ENCODE data around the gene IL10RB. TPM values are rescaled to one million over a fixed set of nuclear protein-coding genes. Genes with fewer than 3 reads are reported as not detected.
"Not testable (repeated sequence)": the region's sequence is repeated elsewhere in the genome, so short reads cannot be mapped to it uniquely, and the experiment has no call there.

The IL10RB gene
- polyA plus RNA-seq = 76.6 TPM
- long read RNA-seq, donor 1, transcript IL10RB-201 (7 exons, 1,963 nt) = major isoform, 27 of 37 reads
- long read RNA-seq, donor 1, partial matches to known transcripts = 10 of 37 reads
- long read RNA-seq, donor 1, other reads (novel, unspliced or antisense) = 0 of 37 reads
- long read RNA-seq, donor 2, transcript IL10RB-201 (7 exons, 1,963 nt) = major isoform, 39 of 67 reads
- long read RNA-seq, donor 2, partial matches to known transcripts = 23 of 67 reads
- long read RNA-seq, donor 2, other reads (novel, unspliced or antisense) = 0 of 67 reads
- long read RNA-seq, donor 3, transcript IL10RB-201 (7 exons, 1,963 nt) = major isoform, 59 of 89 reads
- long read RNA-seq, donor 3, partial matches to known transcripts = 27 of 89 reads
- long read RNA-seq, donor 3, other reads (novel, unspliced or antisense) = 0 of 89 reads
- long read RNA-seq, donor 4, transcript IL10RB-201 (7 exons, 1,963 nt) = major isoform, 8 of 8 reads
- long read RNA-seq, donor 4, partial matches to known transcripts = 0 of 8 reads
- long read RNA-seq, donor 4, other reads (novel, unspliced or antisense) = 0 of 8 reads
- long read RNA-seq, donor 5, transcript IL10RB-201 (7 exons, 1,963 nt) = major isoform, 20 of 21 reads
- long read RNA-seq, donor 5, partial matches to known transcripts = 0 of 21 reads
- long read RNA-seq, donor 5, other reads (novel, unspliced or antisense) = 0 of 21 reads
- long read RNA-seq, donor 6, transcript IL10RB-201 (7 exons, 1,963 nt) = major isoform, 34 of 43 reads
- long read RNA-seq, donor 6, partial matches to known transcripts = 7 of 43 reads
- long read RNA-seq, donor 6, other reads (novel, unspliced or antisense) = 0 of 43 reads
- long read RNA-seq, donor 7, transcript IL10RB-201 (7 exons, 1,963 nt) = major isoform, 12 of 12 reads
- long read RNA-seq, donor 7, partial matches to known transcripts = 0 of 12 reads
- long read RNA-seq, donor 7, other reads (novel, unspliced or antisense) = 0 of 12 reads
- long read RNA-seq, donor 8, transcript IL10RB-201 (7 exons, 1,963 nt) = major isoform, 45 of 65 reads
- long read RNA-seq, donor 8, partial matches to known transcripts = 17 of 65 reads
- long read RNA-seq, donor 8, other reads (novel, unspliced or antisense) = 0 of 65 reads
- long read RNA-seq, donor 9, transcript IL10RB-201 (7 exons, 1,963 nt) = major isoform, 47 of 60 reads
- long read RNA-seq, donor 9, partial matches to known transcripts = 12 of 60 reads
- long read RNA-seq, donor 9, other reads (novel, unspliced or antisense) = 0 of 60 reads
- long read RNA-seq, donor 10, transcript IL10RB-201 (7 exons, 1,963 nt) = major isoform, 39 of 45 reads
- long read RNA-seq, donor 10, partial matches to known transcripts = 5 of 45 reads
- long read RNA-seq, donor 10, other reads (novel, unspliced or antisense) = 0 of 45 reads
- long read RNA-seq, donor 11, transcript IL10RB-201 (7 exons, 1,963 nt) = major isoform, 28 of 28 reads
- long read RNA-seq, donor 11, partial matches to known transcripts = 0 of 28 reads
- long read RNA-seq, donor 11, other reads (novel, unspliced or antisense) = 0 of 28 reads

DNA sequence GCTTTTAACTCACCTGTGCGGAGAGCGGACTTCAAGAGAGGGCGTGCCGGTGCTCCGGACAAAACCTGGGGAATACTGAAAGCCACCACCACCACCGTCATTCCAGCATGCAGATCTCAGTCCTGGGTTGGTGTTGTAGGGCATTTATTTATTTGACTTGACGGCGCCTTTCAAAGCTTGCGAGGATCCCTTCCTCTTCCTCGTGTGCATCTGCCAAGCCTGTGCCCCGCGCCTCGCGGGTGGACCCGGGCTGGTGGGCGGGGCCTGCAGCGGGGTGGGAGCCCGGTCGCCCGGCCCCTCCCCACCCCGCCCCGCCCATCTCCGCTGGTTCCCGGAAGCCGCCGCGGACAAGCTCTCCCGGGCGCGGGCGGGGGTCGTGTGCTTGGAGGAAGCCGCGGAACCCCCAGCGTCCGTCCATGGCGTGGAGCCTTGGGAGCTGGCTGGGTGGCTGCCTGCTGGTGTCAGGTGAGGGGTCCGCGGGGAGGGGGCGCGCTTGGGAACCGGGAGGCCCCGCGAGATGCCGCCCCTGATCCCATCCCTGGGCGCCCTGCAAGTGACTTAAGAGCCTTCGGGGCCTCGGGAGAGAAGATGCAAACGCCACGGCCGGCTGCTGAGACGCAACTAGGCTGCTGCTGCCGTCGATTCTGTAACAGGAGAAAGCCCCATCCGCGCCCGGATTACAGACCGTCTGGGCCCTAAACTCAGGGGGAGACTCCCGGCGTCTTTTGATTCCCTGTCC is at the start of gene IL10RB:
IL10RB (plus strand) TSS at position 318 of the 739 bp plus-strand sequence; CDS start at position 417, 99 bp downstream.
- Histone ChIP-seq H3K27ac (ENCODE audit: low read length) (peak within 1 kb of the TSS; percentile 94), H3K4me1 (ENCODE audit: control insufficient read depth, insufficient read depth, low read length) (peaks cover 21% of the 10 kb centered on the region), H3K9me3 (ENCODE audit: control insufficient read depth, low read depth, low read length) (peaks cover 2% of the 10 kb centered on the region), H3K27me3 (ENCODE audit: control insufficient read depth, insufficient read depth, low read length) (no peaks in the 10 kb centered on the region), H3K4me3 (ENCODE audit: low read length) (peak within 1 kb of the TSS; percentile 96), H3K36me3 (ENCODE audit: control insufficient read depth, insufficient read depth, low read length) (peaks cover 27% of the 10 kb centered on the region)
- DNase-seq = peak; percentile 60 to 85
- WGBS (ENCODE audit: insufficient coverage, low lambda C conversion rate) = no CpG with 5 or more reads among the region's 60 CpGs

DNA sequence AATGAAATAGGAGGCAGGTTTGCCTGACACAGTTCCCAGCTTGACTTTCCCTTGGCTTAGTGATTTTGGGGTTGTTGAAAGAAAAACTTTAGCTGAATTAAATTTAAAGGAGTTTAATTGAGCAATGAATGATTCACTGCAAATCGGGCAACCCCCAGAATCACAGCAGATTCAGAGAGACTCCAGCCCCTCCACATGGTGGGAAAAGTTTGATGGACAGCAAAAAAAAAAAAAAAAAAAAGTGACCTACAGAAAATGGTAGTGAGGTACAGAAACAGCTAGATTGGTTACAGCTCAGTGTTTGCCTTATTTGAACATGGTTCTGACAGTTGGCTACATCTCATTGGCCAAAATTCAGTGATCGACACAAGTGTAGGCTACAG is 49.0 kb upstream of the IL10RB start:
- no peaks in the 10 kb centered on the region for H3K36me3 ChIP-seq (ENCODE audit: control insufficient read depth, insufficient read depth, low read length)
- DNase-seq = no peak
- WGBS (ENCODE audit: insufficient coverage, low lambda C conversion rate) = no CpG with 5 or more reads among the region's 2 CpGs
- H3K27ac ChIP-seq (ENCODE audit: low read length) = no peak overlapping the region
- H3K27me3 ChIP-seq (ENCODE audit: control insufficient read depth, insufficient read depth, low read length) = no peaks in the 10 kb centered on the region
- peaks cover 21% of the 10 kb centered on the region for H3K4me1 ChIP-seq (ENCODE audit: control insufficient read depth, insufficient read depth, low read length)
- H3K4me3 ChIP-seq (ENCODE audit: low read length) = no peak overlapping the region
- no peaks in the 10 kb centered on the region for H3K9me3 ChIP-seq (ENCODE audit: control insufficient read depth, low read depth, low read length)

DNA sequence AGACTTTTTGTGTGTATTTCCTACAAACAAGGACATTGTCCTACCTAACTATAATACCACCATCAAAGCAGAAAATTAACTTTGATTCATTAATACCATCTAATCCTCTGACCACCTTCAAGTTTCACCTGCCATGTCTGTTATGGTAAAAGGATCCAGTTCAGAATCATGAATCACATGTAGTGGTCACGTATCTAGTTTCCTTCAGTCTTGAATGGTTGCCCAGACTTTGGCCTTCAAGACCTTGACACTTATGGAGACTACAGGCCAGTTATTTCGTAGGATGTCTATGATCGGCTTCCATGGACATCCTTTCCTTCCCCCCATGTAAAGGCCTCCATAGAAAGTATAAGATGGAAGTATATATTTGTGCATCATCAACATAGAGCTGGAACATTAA is 46.9 kb upstream of the IL10RB start:
- no CpG with 5 or more reads among the region's 3 CpGs for WGBS (ENCODE audit: insufficient coverage, low lambda C conversion rate)
- H3K4me3 ChIP-seq (ENCODE audit: low read length) = no peak overlapping the region
- H3K4me1 ChIP-seq (ENCODE audit: control insufficient read depth, insufficient read depth, low read length) = peaks cover 14% of the 10 kb centered on the region

DNA sequence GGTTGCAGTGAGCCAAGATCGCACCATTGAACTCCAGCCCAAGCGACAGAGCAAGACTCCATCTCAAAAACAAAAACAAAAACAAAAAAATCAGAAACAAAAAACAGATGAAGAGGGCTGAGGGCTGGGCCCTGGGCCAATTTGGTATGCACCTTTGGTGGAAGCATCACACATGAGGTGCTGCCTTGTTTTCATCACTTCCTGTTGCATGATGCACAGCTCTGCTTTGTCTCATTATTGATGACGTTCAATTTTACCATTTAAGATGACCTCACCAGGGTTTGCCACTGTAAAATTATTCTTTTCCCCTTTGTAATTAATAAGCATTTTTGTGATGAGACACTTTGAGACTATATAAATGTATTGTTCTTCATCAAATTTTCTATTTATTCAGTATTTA is 46.2 kb upstream of the IL10RB start:
- H3K4me1 ChIP-seq (ENCODE audit: control insufficient read depth, insufficient read depth, low read length) = peaks cover 14% of the 10 kb centered on the region
- no peak for DNase-seq
- 100% methylated on average over 1 of the region's 3 CpGs for WGBS (ENCODE audit: insufficient coverage, low lambda C conversion rate)

More for the DNA sequence above, 46.9 kb upstream of the IL10RB start:
- Histone ChIP-seq H3K36me3 (ENCODE audit: control insufficient read depth, insufficient read depth, low read length) (no peaks in the 10 kb centered on the region), H3K9me3 (ENCODE audit: control insufficient read depth, low read depth, low read length) (no peaks in the 10 kb centered on the region), H3K27ac (ENCODE audit: low read length) (no peak overlapping the region), H3K27me3 (ENCODE audit: control insufficient read depth, insufficient read depth, low read length) (no peaks in the 10 kb centered on the region)
- DNase-seq = no peak

DNA sequence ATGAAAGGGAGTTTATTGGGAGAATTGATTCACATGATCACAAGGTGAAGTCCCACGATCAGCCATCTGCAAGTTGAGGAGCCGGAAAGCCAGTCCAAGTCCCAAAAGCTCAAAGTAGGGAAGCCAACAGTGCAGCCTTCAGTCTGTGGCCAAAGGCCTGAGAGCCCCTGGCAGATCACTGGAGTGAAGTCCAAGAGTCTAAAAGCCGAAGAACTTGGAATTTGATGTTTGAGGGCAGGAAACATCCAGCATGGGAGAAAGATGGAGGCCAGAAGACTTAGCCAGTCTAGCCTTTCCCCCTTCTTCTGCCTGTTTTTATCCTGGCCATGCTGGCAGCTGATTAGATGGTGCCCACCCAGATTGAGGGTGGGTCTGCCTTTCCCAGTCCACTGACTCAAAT is 40.8 kb upstream of the IL10RB start:
- no CpG with 5 or more reads among the region's 3 CpGs for WGBS (ENCODE audit: insufficient coverage, low lambda C conversion rate)
- H3K27me3 ChIP-seq (ENCODE audit: control insufficient read depth, insufficient read depth, low read length); H3K4me3 ChIP-seq (ENCODE audit: low read length); H3K36me3 ChIP-seq (ENCODE audit: control insufficient read depth, insufficient read depth, low read length); H3K9me3 ChIP-seq (ENCODE audit: control insufficient read depth, low read depth, low read length): not testable (repeated sequence)
- peak overlapping the region; percentile 79 for H3K27ac ChIP-seq (ENCODE audit: low read length)
- peak in 1 of 2 donors; percentile 43 for DNase-seq
- peaks cover 26% of the 10 kb centered on the region for H3K4me1 ChIP-seq (ENCODE audit: control insufficient read depth, insufficient read depth, low read length)

More for the DNA sequence above, 46.2 kb upstream of the IL10RB start:
- no peak overlapping the region for H3K4me3 ChIP-seq (ENCODE audit: low read length)
- no peaks in the 10 kb centered on the region for H3K27me3 ChIP-seq (ENCODE audit: control insufficient read depth, insufficient read depth, low read length)
- H3K27ac ChIP-seq (ENCODE audit: low read length) = no peak overlapping the region
- H3K36me3 ChIP-seq (ENCODE audit: control insufficient read depth, insufficient read depth, low read length) = no peaks in the 10 kb centered on the region
- H3K9me3 ChIP-seq (ENCODE audit: control insufficient read depth, low read depth, low read length) = no peaks in the 10 kb centered on the region

DNA sequence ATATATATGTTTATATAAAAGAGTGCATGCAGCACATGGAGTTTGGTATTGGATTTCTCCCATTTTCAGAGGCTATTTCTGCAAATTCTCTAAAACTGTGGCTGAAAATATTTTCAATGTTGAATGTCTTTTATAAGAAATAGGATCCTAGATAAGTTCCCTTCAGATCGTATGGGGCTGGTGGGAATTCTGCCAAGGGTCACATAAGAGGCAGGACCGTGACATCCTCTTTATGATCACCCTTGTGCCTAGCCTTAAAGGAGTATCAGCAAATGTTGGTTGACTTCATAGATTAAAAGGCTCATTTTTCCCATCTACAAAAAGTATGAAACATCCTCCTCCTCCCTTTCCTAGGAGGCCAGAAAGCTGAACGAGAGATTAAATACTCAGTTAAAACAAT is 37.7 kb upstream of the IL10RB start:
- no peak overlapping the region for H3K4me3 ChIP-seq (ENCODE audit: low read length)
- 100% methylated on average over 1 of the region's 3 CpGs for WGBS (ENCODE audit: insufficient coverage, low lambda C conversion rate)
- DNase-seq = no peak

DNA sequence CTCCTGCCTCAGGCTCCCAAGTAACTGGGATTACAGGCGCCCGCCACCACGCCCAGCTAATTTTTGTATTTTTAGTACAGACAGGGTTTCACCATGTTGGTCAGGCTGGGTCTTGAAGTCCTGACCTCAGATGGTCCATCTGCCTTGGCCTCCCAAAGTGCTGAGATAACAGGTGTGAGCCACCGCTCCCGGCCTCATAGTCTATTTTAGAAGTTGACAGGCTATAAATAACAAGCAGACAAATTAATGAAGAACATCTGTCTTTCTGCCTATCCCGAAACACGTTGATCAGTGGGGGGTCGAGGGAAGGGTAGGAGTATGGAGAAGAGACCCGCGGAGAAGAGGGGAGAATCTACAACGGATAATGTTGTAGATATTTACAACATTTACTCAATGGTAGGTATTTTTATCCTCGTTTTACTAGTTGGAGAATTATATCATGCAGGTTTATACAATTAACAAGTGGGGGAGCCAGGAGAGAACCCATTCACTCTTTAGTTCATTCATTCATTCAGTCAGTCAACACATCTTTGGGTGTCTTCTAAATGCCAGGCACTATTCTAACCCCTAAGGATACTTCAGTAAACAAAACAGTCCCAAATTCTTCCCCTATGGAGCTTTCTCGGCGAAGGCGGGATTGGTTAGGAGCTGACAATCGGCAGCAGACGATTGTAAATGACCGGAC is 36.9 kb upstream of the IL10RB start:
- Histone ChIP-seq H3K4me3 (ENCODE audit: low read length) (peak overlapping the region; percentile 40), H3K9me3 (ENCODE audit: control insufficient read depth, low read depth, low read length) (no peaks in the 10 kb centered on the region), H3K27me3 (ENCODE audit: control insufficient read depth, insufficient read depth, low read length) (no peaks in the 10 kb centered on the region), H3K4me1 (ENCODE audit: control insufficient read depth, insufficient read depth, low read length) (peaks cover 41% of the 10 kb centered on the region), H3K27ac (ENCODE audit: low read length) (peak overlapping the region; percentile 64), H3K36me3 (ENCODE audit: control insufficient read depth, insufficient read depth, low read length) (no peaks in the 10 kb centered on the region)
- DNase-seq = no peak
- 44% methylated on average over 3 of the region's 18 CpGs for WGBS (ENCODE audit: insufficient coverage, low lambda C conversion rate)

More for the DNA sequence above, 37.7 kb upstream of the IL10RB start:
- Histone ChIP-seq H3K4me1 (ENCODE audit: control insufficient read depth, insufficient read depth, low read length) (peaks cover 40% of the 10 kb centered on the region), H3K27ac (ENCODE audit: low read length) (peak overlapping the region; percentile 79), H3K36me3 (ENCODE audit: control insufficient read depth, insufficient read depth, low read length) (no peaks in the 10 kb centered on the region), H3K27me3 (ENCODE audit: control insufficient read depth, insufficient read depth, low read length) (no peaks in the 10 kb centered on the region), H3K9me3 (ENCODE audit: control insufficient read depth, low read depth, low read length) (no peaks in the 10 kb centered on the region)

DNA sequence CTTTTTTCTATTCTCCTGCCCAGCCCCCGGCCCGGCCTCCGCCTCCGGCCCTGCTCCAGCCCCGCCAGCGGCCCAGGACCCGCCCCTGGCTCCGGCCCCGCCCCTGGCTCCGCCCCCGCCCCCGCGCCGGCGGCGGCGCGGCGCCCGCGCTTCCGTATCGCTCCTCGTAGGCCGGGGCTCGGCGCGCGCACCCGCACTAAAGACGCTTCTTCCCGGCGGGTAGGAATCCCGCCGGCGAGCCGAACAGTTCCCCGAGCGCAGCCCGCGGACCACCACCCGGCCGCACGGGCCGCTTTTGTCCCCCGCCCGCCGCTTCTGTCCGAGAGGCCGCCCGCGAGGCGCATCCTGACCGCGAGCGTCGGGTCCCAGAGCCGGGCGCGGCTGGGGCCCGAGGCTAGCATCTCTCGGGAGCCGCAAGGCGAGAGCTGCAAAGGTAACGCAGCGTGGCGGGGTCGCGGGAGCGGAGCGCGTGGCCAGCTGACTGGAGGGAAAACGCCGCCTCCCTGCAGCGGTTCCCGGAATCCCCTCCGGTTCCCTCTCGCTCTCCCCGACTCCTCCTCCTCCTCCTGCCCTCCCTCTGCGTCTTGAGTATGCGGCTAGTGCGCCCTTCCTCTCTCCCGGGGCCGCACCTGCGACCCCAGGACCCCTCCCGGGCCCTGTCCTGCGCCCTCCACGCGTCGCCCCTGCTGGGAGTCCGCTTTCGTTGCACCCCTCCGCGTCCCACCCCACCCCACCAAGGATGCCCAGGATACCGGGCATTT is 36.2 kb upstream of the IL10RB start, which contains the start of gene IFNAR2:
IFNAR2 (plus strand) TSS at position 155 of the 761 bp plus-strand sequence. CDS start 11,985 bp downstream, outside the sequence.
- Histone ChIP-seq H3K4me1 (ENCODE audit: control insufficient read depth, insufficient read depth, low read length) (peaks cover 41% of the 10 kb centered on the region), H3K4me3 (ENCODE audit: low read length) (peak within 1 kb of the TSS; percentile 95), H3K36me3 (ENCODE audit: control insufficient read depth, insufficient read depth, low read length) (peaks cover 2% of the 10 kb centered on the region), H3K27me3 (ENCODE audit: control insufficient read depth, insufficient read depth, low read length) (no peaks in the 10 kb centered on the region), H3K27ac (ENCODE audit: low read length) (peak within 1 kb of the TSS; percentile 90), H3K9me3 (ENCODE audit: control insufficient read depth, low read depth, low read length) (no peaks in the 10 kb centered on the region)
- DNase-seq = peak; percentile 55 to 82
- no CpG with 5 or more reads among the region's 95 CpGs for WGBS (ENCODE audit: insufficient coverage, low lambda C conversion rate)
